Caco-2 (cell line): ENCODE results near the gene NR6A1. TPM values are rescaled to one million over a fixed set of nuclear protein-coding genes. Genes with fewer than 3 reads are reported as not detected.

Experiments
- BruUV-seq: library from RNA; stranded (reverse); fragments of 400-500 nt; replicated peaks from 2 replicates; lab custom pipeline; 2021; lab: Mats Ljungman, UMichigan
- CTCF ChIA-PET: fragments of 300-600 bp; sonication (Branson Sonifier 250); formaldehyde crosslinking; loops from one replicate; lab custom pipeline; 2022; ENCODE audit warnings: antibody characterized with exemption; lab: Charles Lee
- POLR2A ChIA-PET: fragments of 300-600 bp; sonication (Branson Sonifier 250); formaldehyde crosslinking; loops from one replicate; lab custom pipeline; 2022; ENCODE audit warnings: antibody characterized with exemption; lab: Charles Lee
- DNase-seq, 2 experiments: peaks; one replicate each; pipeline versions ENCODE4 v3.0.0 to v3.0.0-alpha.2; 2020 to 2022
- H3K27me3 ChIP-seq: replicated peaks from 2 replicates; pipeline ENCODE4 v1.6.0; 2011; ENCODE audit warnings: low read length; ENCODE audit not compliant: control insufficient read depth, insufficient read depth
- H3K36me3 ChIP-seq: 2 replicates; pipeline ENCODE4 v1.5.1; 2011; ENCODE audit warnings: low read length; ENCODE audit not compliant: control insufficient read depth, insufficient read depth
- H3K4me1 ChIP-seq: fragments of 250-450 bp; sonication (Bioruptor Pico); 2 replicates; pipeline ENCODE4 v1.5.1; 2020; ENCODE audit warnings: mild to moderate bottlenecking
- H3K4me3 ChIP-seq: 2 replicates; pipeline ENCODE4 v1.5.1; 2011; ENCODE audit warnings: low read depth, mild to moderate bottlenecking, control low read depth, low read length
- H3K9me3 ChIP-seq: fragments of 250-450 bp; sonication (Bioruptor Pico); 2 replicates; pipeline ENCODE4 v1.5.1; 2020; ENCODE audit warnings: mild to moderate bottlenecking, moderate library complexity
- H3K27ac Mint-ChIP-seq: one replicate; pipeline ENCODE4 v1.8.0; 2022; ENCODE audit warnings: mixed read lengths; ENCODE audit not compliant: unreplicated experiment
- H3K27me3 Mint-ChIP-seq: one replicate; pipeline ENCODE4 v1.8.0; 2022; ENCODE audit warnings: mixed read lengths; ENCODE audit not compliant: insufficient read depth, unreplicated experiment
- H3K36me3 Mint-ChIP-seq: one replicate; pipeline ENCODE4 v1.8.0; 2022; ENCODE audit warnings: mild to moderate bottlenecking, mixed read lengths; ENCODE audit not compliant: insufficient read depth, unreplicated experiment
- H3K4me1 Mint-ChIP-seq: one replicate; pipeline ENCODE4 v1.8.0; 2022; ENCODE audit warnings: low read depth, mixed read lengths; ENCODE audit not compliant: unreplicated experiment
- H3K4me3 Mint-ChIP-seq: one replicate; pipeline ENCODE4 v1.8.0; 2022; ENCODE audit warnings: mild to moderate bottlenecking, moderate library complexity, mixed read lengths; ENCODE audit not compliant: unreplicated experiment
- H3K9me3 Mint-ChIP-seq: one replicate; pipeline ENCODE4 v1.8.0; 2022; ENCODE audit warnings: mixed read lengths; ENCODE audit not compliant: unreplicated experiment
- intact Hi-C: fragments of 100-400 bp; cut with micrococcal nuclease; formaldehyde crosslinking; loops from one replicate; pipeline ENCODE4 v1.10.0; 2022; ENCODE audit not compliant: unreplicated experiment
- total RNA-seq: library from RNA; stranded (reverse); gene quantifications from 2 replicates; pipeline ENCODE4 v1.2.3, GENCODE V29; 2022
- TF ChIP-seq, protein P1 (sequence below), 2 experiments: fragments of 200-600 bp in 1 of 2; IDR thresholded peaks; 1 replicate in 1 of 2; 2 replicates in 1 of 2; pipeline versions ENCODE4 v1.5.1 to v1.8.0; 2011 to 2022; ENCODE audit warnings: antibody characterized with exemption in 1 of 2, control low read depth in 1 of 2, inconsistent platforms in 1 of 2, low read depth in 1 of 2, low read length in 1 of 2, mild to moderate bottlenecking in 1 of 2, moderate library complexity in 1 of 2; ENCODE audit not compliant: insufficient read depth in 1 of 2, severe bottlenecking in 1 of 2, unreplicated experiment in 1 of 2

Gene NR6A1
- total RNA-seq, 1 experiment from 2014 or later, result 33.6 TPM

GRCh38 chr9:124506931-124507879 is 263.9 kb downstream of the NR6A1 start, which contains the start of gene NR5A1:
TSS of gene NR5A1 (minus strand) at chr9:124507399. CDS start at chr9:124503395, 4,004 bp downstream.
- no peak within 1 kb of the TSS for H3K27ac Mint-ChIP-seq
- CTCF ChIA-PET, result no interaction called here
- H3K27me3 Mint-ChIP-seq, result peaks cover 9% of the 10 kb centered on the region
- H3K4me3 Mint-ChIP-seq, result no peak within 1 kb of the TSS
- no peak for DNase-seq
- POLR2A ChIA-PET, result no interaction called here
- TF ChIP-seq, protein P1, sequence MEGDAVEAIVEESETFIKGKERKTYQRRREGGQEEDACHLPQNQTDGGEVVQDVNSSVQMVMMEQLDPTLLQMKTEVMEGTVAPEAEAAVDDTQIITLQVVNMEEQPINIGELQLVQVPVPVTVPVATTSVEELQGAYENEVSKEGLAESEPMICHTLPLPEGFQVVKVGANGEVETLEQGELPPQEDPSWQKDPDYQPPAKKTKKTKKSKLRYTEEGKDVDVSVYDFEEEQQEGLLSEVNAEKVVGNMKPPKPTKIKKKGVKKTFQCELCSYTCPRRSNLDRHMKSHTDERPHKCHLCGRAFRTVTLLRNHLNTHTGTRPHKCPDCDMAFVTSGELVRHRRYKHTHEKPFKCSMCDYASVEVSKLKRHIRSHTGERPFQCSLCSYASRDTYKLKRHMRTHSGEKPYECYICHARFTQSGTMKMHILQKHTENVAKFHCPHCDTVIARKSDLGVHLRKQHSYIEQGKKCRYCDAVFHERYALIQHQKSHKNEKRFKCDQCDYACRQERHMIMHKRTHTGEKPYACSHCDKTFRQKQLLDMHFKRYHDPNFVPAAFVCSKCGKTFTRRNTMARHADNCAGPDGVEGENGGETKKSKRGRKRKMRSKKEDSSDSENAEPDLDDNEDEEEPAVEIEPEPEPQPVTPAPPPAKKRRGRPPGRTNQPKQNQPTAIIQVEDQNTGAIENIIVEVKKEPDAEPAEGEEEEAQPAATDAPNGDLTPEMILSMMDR (IDR thresholded peaks at IDR 0.05; ENCODE audit: insufficient read depth in 1 of 2, low read depth in 1 of 2, low read length in 1 of 2, severe bottlenecking in 1 of 2, unreplicated experiment in 1 of 2), result no peak
- intact Hi-C loops, result no loop called here
- Histone ChIP-seq H3K4me1 (no peaks in the 10 kb centered on the region), H3K4me3 (no peak within 1 kb of the TSS), H3K27me3 (no peaks in the 10 kb centered on the region; the same call in 1 of the 2 replicates), H3K9me3 (no peaks in the 10 kb centered on the region), H3K36me3 (no peaks in the 10 kb centered on the region)
- peaks cover 14% of the 10 kb centered on the region for H3K4me1 Mint-ChIP-seq
- BruUV-seq, result no TSS peak
- H3K9me3 Mint-ChIP-seq, result no peaks in the 10 kb centered on the region
- peaks cover 4% of the 10 kb centered on the region for H3K36me3 Mint-ChIP-seq

- TF ChIP-seq, protein P1 (IDR thresholded peaks at IDR 0.05; ENCODE audit: insufficient read depth in 1 of 2, low read depth in 1 of 2, low read length in 1 of 2, severe bottlenecking in 1 of 2, unreplicated experiment in 1 of 2), result no peak
- no peaks in the 10 kb centered on the region for H3K9me3 Mint-ChIP-seq
- H3K4me1 ChIP-seq, result no peaks in the 10 kb centered on the region
- H3K4me3 Mint-ChIP-seq, result no peak overlapping the region
- POLR2A ChIA-PET, result no interaction called here
- H3K4me3 ChIP-seq, result no peak overlapping the region
- BruUV-seq, result no TSS peak
- DNase-seq, result no peak
- CTCF ChIA-PET, result no interaction called here
- H3K27me3 Mint-ChIP-seq, result peaks cover 9% of the 10 kb centered on the region
- H3K36me3 Mint-ChIP-seq, result peaks cover 4% of the 10 kb centered on the region
- no peak overlapping the region for H3K27ac Mint-ChIP-seq
- H3K4me1 Mint-ChIP-seq, result peaks cover 8% of the 10 kb centered on the region
- no peaks in the 10 kb centered on the region for H3K9me3 ChIP-seq
- no peaks in the 10 kb centered on the region; the same call in 1 of the 2 replicates for H3K27me3 ChIP-seq
- intact Hi-C loops, result no loop called here
- H3K36me3 ChIP-seq, result no peaks in the 10 kb centered on the region
Measured at GRCh38 chr9:124506433-124506832, 264.7 kb downstream of the NR6A1 start.

GRCh38 chr9:124505901-124506346 is 265.2 kb downstream of the NR6A1 start:
- POLR2A ChIA-PET, result no interaction called here
- no peaks in the 10 kb centered on the region for H3K36me3 ChIP-seq
- H3K36me3 Mint-ChIP-seq, result peaks cover 4% of the 10 kb centered on the region
- H3K4me3 ChIP-seq, result no peak overlapping the region
- H3K9me3 ChIP-seq, result no peaks in the 10 kb centered on the region
- peaks cover 8% of the 10 kb centered on the region for H3K4me1 Mint-ChIP-seq
- CTCF ChIA-PET, result no interaction called here
- no peak overlapping the region for H3K4me3 Mint-ChIP-seq
- no peaks in the 10 kb centered on the region for H3K4me1 ChIP-seq
- H3K27me3 Mint-ChIP-seq, result peaks cover 9% of the 10 kb centered on the region
- no peaks in the 10 kb centered on the region; the same call in 1 of the 2 replicates for H3K27me3 ChIP-seq
- no peaks in the 10 kb centered on the region for H3K9me3 Mint-ChIP-seq
- TF ChIP-seq, protein P1 (IDR thresholded peaks at IDR 0.05; ENCODE audit: insufficient read depth in 1 of 2, low read depth in 1 of 2, low read length in 1 of 2, severe bottlenecking in 1 of 2, unreplicated experiment in 1 of 2), result no peak
- intact Hi-C loops, result no loop called here
- no TSS peak for BruUV-seq
- no peak for DNase-seq
- H3K27ac Mint-ChIP-seq, result no peak overlapping the region
